GM18517 (cell line): ENCODE measurements around the gene ADM.

ENCODE experiments used
- ATAC-seq: cut with Tn5 transposase; IDR thresholded peaks from one replicate; pipeline ENCODE4 v1.9.1; 2021; ENCODE audit warnings: mild to moderate bottlenecking, moderate library complexity; ENCODE audit not compliant: unreplicated experiment

Gene ADM

DNA sequence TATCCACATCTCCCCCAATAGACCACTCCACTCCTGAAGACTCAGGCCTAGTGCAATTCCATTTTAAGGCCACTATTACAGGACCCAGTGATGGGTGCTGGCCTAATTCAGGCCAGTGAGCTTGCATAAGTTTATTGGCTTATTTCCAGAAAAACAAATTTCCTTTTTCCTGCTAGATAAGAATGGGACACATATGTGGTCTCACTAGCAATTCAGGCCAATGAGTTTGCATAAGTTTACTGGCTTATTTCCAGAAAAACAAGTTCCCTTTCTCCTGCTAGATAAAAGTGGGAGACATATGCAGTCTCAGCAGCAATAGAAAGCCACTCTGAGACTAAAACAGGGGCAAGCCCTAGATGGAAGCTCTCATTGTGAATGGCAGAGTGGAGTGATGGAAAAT is 22.4 kb downstream of the ADM start:
- no peak for ATAC-seq

DNA sequence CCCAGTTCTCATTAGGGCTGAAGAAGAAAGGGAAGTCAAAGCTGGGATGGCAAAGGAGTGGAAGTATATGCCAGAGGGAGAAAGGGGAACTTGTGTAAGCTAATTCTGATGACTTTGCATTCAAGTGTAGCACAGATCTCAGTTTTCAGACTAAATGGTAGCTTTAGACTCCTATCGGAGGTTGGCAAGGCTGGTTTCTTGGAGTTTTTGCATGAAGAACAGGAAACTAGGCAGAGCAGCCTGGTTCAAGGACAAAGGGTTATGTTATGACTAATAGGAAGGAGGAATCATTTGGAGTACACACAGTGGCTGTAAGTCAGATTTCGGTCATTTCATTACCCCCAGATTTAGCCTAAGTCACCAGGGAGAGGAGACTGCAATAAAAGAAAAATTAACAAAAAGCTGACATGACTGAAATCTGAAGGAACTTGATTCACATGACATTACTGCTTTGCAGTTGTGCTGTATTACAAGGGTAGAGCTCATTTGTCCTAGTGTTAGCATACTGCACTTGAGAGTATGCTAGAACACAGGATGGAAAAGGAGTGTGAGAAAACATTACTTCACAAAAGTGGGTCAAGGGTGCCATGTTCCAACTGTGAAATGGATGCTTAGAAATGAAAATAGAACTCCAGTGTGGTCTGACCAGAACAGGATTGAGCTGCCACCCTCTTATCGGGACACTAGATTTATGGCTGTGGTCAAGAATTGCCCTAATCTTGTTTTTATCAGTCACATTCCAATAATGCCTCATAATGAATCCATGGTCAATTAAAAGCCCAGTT is 23.6 kb downstream of the ADM start:
- no peak for ATAC-seq

DNA sequence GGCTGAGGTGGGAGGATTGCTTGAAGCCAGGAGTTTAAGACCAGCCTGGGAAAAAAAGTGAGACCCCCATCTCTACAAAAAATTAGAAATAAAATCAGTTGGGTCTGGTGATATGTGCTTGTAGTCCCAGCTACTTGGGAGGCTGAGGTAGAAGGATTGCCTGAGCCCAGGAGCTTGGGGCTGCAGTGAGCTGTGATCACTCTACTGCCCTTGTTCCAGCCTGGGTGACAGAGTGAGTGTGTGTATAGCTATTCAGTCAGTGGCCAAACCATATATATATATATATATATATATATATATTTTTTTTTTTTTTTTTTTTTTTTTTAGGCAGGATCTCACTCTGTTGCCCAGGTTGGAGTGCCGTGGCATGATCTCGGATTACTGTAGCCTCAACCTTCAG is 24.5 kb downstream of the ADM start:
- ATAC-seq, result no peak

DNA sequence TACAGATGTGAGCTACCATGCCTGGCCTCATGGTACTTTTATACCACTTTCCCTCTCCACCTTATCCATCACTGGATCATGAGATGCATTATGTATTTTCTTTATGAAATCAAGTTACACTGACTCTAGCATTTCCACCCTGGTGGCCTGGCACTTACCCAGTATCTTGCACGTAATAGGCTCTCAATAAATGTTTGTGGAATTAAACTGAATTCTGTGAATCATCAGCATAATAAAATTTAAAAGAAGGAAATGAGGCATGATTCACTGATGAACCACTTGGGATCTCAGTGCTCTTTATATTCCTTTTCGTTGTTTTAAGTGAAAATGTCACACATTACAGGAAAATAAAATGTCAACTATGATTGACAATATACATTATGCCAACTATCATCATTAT is 25.1 kb downstream of the ADM start:
- no peak for ATAC-seq

DNA sequence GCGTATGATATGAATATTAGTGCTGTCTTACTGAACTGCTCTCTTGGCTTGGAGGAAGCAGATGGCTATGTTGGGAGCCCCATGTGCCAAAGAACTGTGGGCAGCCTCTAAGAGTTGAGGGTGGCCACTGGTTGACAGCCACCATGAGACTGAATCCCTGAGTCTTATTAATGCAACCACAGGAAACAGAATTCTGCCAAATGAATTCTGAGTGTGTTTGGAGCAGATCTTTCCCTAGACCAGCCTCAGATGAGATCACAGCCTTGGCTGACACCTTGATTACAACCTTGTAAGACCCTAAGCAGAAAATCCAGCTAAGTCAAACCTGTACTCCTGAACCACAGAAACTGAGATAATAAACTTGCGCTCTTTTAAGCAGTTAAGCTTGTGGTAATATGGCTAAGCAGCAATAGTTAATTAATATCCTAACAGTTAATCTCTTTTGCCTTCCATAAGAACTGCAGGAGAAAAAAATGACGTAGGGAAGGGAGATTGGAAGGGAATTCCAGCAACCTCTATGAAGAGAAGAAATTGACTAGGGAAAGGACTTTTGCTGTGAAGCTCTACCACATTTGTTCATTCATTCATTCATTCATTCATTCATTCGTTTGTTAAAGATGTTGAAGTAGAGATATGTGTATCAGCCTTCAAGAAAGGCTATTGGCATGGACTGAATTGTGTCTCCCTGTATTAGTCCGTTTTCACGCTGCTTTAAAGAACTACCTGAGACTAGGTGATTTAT is 26.8 kb downstream of the ADM start:
- no peak for ATAC-seq

DNA sequence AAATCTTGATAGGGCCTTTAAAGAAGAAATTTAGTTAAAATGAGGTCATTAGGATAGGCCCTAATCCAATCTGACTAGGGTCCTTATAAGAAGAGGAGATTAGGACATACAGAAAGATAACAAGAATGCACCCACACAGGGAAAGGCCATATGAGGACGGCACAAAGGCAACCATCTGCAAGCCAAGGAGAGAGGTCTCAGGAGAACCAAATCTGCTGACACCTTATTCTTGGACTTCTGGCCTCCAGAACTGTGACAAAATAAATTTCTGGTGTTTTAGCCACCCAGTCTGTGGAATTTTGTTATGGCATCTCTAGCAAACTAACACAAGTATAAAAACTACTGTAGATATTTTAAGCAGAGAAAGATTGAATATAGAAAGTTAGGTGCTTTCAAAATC is 28.6 kb downstream of the ADM start:
- ATAC-seq, result no peak

DNA sequence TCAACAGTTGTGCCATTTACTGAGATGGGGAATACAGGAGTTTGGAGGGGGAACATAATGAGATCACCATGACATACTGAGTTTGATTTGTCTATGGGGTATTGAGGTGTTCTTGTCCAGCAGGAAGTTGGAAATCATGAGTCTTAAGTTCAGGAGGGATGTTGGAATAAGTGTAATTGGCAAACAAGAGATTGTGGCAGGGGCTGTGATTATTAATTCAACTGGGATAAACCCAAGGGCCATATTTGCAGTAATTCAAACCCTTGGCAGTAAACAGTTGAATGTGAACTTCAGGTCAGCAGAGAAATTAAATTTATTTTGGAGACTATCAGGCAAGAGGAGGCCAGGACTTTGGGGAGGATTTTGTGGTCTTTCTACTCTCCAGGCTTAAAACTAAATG is 33.4 kb downstream of the ADM start:
- ATAC-seq, result no peak

DNA sequence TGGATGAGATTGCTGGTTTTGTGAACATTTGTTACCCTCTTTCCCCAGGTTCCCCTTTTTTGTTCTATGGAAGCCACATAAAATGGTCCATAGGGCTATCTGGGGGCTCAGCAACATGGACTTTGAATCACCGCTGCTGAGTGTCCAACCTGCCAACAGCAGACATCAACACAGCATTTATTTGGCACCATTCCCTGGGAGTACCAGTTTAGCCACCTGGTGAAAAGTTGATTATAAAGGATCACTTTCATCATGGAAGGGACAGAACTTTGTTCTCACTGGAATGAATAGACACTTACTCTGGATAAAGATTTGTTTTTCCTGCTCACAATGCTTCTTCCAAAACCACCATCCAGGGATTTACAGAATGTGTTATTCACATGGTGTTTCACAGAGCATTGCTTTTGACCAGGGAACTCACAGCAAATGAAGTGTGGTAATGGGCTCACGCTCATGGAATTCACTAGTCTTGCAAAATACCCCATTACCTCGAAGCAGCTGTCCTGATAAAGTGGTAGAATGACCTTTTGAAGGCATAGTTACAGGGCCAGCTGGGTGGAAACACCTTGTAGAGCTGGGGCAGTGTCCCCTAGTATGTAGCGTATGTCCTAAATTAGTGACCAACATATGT is 43.9 kb downstream of the ADM start:
- ATAC-seq, result no peak

DNA sequence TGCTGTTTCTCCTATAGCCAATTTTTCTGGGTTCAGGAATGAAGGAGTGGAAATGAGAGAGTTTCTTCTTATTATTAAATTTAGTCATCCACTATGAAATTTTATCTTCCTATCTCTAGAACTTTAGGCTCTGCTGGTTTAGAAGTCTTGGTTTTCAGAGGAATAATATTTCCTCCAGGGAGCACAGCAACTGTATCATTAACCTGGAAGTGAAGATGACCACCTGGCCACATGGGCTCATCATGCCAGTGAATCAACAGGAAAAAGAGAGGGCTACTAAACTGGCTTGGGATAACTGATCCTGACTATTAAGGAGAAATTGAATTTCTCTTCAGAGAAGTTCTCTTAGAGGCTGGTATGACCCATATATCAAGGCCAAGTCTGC is 44.4 kb downstream of the ADM start:
- no peak for ATAC-seq

DNA sequence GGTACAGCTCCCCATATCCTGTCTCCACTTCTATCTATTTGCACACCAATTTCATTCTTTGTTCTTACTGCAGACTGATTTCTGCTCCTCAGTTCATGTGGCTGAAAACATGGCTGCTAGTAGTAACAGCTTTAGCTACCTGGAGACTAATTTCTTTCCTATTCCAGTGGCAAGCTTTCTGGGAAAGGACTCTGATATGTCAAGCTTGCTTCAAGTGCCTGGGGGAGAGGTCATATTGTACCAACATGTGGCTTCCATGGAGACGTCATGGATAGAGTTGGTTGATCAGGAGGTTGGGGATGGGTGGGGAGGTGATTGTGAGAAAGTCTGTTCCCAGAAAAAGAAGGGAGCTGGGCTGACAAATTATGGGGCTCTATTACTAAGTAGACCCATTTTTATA is 44.9 kb downstream of the ADM start:
- no peak for ATAC-seq

DNA sequence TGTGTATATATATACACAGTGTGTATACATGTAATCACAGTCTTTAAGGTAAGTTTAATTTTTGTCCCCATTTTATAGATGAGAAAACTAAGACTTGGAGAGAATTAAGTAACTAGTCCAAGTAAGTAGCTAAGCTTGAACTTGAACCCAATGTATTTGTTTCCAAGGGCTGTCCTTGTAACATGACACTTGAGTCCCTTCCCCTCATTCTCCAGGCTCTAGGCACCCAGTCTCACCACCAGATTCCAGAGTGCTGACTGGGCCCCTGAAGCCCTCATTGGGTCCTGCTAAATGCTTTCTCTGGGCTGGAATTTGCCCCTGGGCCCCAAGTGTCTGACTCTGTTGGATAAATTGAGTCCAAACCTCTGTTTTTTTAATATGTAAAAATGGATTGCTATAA is 45.5 kb downstream of the ADM start:
- ATAC-seq, result no peak

DNA sequence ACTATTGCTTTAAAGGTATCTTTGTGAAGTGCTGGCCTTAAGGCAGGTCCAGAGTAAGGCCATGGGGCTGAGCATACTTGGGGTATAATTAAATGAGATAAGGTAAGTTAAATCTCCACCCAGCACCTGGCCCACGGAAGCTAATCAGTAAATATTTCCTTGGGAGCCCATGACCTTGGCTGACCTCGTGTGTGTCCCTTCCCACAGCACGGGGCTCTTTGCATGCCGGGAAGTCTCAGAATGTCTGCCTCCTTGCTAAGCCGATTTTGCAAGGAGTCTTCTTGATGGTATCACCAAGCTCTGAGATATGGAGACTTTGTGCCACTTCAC is 46.5 kb downstream of the ADM start:
- ATAC-seq, result no peak

DNA sequence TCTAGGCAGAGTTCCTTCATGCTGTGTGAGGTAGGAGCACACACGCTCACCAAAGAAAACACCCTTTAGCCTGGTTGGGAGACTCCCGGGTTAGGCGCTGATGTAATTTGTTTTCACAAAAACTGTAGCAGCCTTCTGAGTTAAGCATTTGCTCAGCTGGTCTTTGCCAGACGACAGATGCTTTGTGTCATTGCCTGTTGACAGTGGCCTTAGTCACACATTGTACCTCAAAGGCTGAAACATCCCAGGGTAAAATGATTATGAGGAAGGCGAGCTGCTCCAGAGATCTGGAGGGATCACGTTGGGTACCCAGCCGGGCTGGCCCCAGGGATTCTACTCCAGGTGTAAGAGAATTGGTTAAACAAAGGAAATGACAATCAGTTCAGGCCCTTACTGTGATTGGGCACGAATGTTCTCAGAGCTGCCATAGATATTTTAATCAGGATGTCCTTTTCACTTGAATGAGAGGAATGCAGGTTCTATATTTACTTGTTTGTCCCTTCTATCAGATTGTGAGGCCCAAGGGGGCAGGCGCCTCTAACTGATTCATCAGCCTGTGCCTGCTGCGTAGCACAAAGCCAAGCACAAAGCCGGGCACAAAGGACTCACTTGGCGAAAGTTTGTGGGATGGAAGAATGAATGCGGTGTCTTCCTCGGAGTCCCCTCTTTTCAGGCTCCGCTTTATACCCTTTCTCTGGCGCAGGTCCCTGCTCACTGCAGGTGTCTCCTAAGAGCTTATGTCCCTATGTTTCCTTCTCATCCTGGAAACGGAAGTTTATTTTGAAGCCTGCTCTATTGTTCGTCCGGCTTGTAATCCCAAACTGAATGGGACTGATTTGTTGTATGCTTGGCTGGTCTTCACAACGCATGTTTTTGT is 47.1 kb downstream of the ADM start:
- no peak for ATAC-seq

DNA sequence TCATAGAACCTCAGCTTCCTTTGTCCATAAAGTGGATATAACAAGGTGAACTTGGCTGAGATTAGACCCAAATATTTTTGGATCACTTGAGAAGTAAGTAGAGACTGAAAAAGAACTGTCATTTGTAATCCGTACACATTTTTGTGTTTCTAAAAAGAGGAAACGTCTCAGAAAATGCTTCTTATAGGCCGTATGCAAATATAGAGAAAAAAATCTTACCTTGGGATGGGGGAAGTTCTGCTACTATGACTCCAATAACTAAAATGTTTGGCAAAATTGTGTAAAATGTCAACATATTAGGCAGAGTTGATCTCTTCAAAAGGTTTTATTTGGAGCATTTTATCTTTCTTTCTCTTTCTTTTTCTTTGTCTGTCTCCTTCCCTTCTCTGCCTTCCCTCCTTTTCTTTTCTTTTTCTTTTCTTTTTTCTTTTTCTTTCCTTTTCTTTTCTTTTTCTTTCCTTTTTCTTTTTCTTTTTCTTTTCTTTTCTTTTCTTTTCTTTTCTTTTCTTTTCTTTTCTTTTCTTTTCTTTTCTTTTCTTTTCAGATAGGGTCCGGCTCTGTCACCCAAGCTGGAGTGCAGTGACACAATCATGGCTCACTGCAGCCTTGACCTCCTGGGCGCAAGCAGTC is 48.2 kb downstream of the ADM start:
- ATAC-seq, result no peak

DNA sequence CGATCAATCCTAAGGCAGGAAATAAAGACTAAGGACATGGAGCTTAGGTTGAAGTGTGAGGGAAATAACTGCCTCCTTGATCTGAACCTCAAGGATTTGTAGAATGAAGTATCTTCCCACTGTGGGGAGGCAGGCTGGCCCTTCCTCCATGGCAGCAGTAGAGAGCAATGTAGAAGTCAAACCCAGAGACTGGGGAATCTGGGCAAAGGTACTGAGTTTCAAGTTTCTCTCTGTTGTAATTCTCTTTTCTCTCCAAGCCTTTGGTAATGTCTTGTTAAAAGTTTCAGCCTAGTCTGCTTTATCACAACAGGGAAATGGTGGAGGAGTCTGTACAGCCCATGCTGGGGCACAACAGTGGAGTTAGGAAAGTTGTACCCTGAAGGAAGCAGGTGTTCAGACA is 49.5 kb downstream of the ADM start:
- no peak for ATAC-seq

DNA sequence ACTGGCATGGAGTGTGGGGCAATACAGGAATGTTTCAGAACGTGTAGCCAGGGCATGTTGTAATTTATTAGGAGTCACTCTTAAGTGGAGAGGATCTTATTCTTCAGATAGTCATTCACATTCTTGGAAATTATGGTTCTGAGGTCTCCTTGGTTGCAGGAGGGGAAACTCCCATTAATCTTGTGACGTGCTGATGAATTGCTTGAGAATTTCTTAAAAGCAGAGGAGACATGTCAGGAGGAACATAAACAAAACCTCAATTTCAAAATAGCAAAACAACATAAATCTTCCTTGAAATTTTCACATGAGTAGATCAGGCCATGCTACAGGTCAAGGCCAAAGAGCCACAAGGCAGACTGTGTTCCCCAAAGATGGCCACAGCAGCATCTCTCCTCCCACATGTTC is 50.4 kb downstream of the ADM start:
- ATAC-seq, result no peak

DNA sequence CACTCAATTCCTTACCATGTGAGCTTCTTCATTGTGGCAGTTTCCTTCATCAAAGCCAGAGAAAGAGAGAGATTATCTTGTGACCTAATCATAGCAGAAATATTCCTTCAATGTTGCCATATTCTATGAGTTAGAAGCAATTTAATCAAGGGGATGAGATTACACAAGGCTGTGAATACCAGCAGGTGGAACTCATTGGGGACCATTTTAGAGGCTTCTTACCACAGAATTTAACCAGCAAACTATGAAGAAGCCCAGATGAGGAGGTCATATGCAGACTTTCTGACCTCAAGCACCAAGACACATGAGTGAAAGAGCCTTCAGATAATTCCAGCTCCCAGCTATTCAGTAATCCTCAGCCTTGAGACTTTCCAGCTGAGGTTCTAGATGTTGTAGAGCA is 51.3 kb downstream of the ADM start:
- no peak for ATAC-seq
